Stomach (tissue), 9 donors: Measurements from ENCODE around the gene MICB. TPM values are rescaled to one million over a fixed set of nuclear protein-coding genes. Genes with fewer than 3 reads are reported as not detected.
A peak's percentile ranks its signal among the peaks of the same experiment; 100 is the strongest.

Experiments used
- DNase-seq, 2 donors: peaks; one replicate each; pipeline versions ENCODE4 v3.0.0 to v3.0.0-alpha.2; 2013 to 2019
- H3K27ac ChIP-seq, 5 donors: fragments of 200-600 bp in 4 of 5; sonication (generic) in 4 of 5; one replicate each; pipeline ENCODE4 v1.5.1; 2013 to 2019; ENCODE audit warnings: mild to moderate bottlenecking in 1 of 5, moderate library complexity in 1 of 5
- H3K27me3 ChIP-seq, 3 donors: fragments of 200-600 bp; sonication (generic); one replicate each; pipeline ENCODE4 v1.5.1; 2017 to 2019; ENCODE audit warnings: mixed run types in 1 of 3
- H3K36me3 ChIP-seq, 4 donors: fragments of 200-600 bp; sonication (generic); 1 replicate in 3 of 4; 2 replicates in 1 of 4; pipeline ENCODE4 v1.5.1; 2016 to 2019
- H3K4me1 ChIP-seq, 4 donors: fragments of 200-600 bp; sonication (generic); one replicate each; pipeline ENCODE4 v1.5.1; 2016 to 2019
- H3K4me3 ChIP-seq, 4 donors: fragments of 200-600 bp; sonication (generic) in 3 of 4; one replicate each; pipeline ENCODE4 v1.5.1; 2016 to 2019; ENCODE audit warnings: mild to moderate bottlenecking in 1 of 4
- H3K9me3 ChIP-seq, 4 donors: fragments of 200-600 bp; sonication (generic); one replicate each; pipeline ENCODE4 v1.5.1; 2016 to 2019
- CTCF ChIP-seq, 7 experiments: fragments of 450-650 bp in 4 of 7; fragments of 200-600 bp in 3 of 7; sonication (generic) in 3 of 7; IDR thresholded peaks; one replicate each; pipeline ENCODE4 v1.5.1; 2016 to 2019; ENCODE audit warnings: antibody characterized with exemption in 7 of 7, control low read depth in 2 of 7, mild to moderate bottlenecking in 1 of 7
- EP300 ChIP-seq: sonication (generic); formaldehyde crosslinking; IDR thresholded peaks from one replicate; pipeline ENCODE4 v1.6.1; 2017; ENCODE audit warnings: antibody characterized with exemption
- POLR2A ChIP-seq, 4 donors: fragments of 450-650 bp; IDR thresholded peaks; one replicate each; pipeline ENCODE4 v1.6.1; 2016; ENCODE audit warnings: antibody characterized with exemption in 4 of 4, control low read depth in 2 of 4, mild to moderate bottlenecking in 1 of 4, moderate library complexity in 1 of 4
- POLR2AphosphoS5 ChIP-seq, 3 donors: sonication (generic); formaldehyde crosslinking; IDR thresholded peaks; one replicate each; pipeline ENCODE4 v1.6.1; 2016; ENCODE audit warnings: antibody characterized with exemption in 3 of 3
- WGBS, 5 donors: extraction: QIAGEN DNeasy Blood & Tissue Kit in 3 of 5; methylation state at CpG; one replicate each; pipeline versions ENCODE4 v1.1.5 to v1.1.7; 2013 to 2018; 5-methylcytosine and 5-hydroxymethylcytosine counted together
- intact Hi-C: fragments of 100-400 bp; cut with DNase I; formaldehyde crosslinking; loops from one replicate; pipeline ENCODE4 v1.15.1; 2023; ENCODE audit warnings: low total_unique reads
- polyA plus RNA-seq, 3 donors: library from polyadenylated mRNA; stranded (reverse); fragments of 200-250 nt; gene quantifications; one replicate each; pipeline ENCODE4 v1.2.3, GENCODE V29; 2013
- total RNA-seq, 5 donors: library from RNA; depleted of rRNA; stranded (reverse); fragments of >200 nt; gene quantifications; one replicate each; pipeline versions ENCODE4 v1.1.0 to v1.2.3, GENCODE V29; 2014 to 2016
- donor health status: healthy with polysubstance abuse.
- donor health status: Bipolar disorder and iron deficiency.
- donor health status: healthy.

The MICB gene
- total and polyA plus RNA-seq, 8 donors: 0.29 to 1.7 (median 0.86) TPM; not detected in 2

- Histone ChIP-seq H3K27me3 (peaks cover 0 to 8% (median 0%) of the 10 kb centered on the region in 3 donors), H3K4me1 (no peaks in the 10 kb centered on the region), H3K9me3 (no peaks in the 10 kb centered on the region), H3K27ac (no peak overlapping the region), H3K4me3 (no peak overlapping the region), H3K36me3 (peaks cover 0 to 51% (median 27%) of the 10 kb centered on the region in 4 donors)
- DNase-seq: peak in 1 of 2 donors; percentile 52
- intact Hi-C loops: no loop called here
- 18 to 62% (median 50%) methylated on average over 4 of the region's 4 CpGs for WGBS, 5 donors
- TF ChIP-seq EP300 (no peak), POLR2A (IDR thresholded peaks at IDR 0.05) (no peak), POLR2AphosphoS5 (IDR thresholded peaks at IDR 0.05) (no peak), CTCF (IDR thresholded peaks at IDR 0.05) (no peak)
These were observed 12.1 kb downstream of the MICB start for GRCh38 chr6:31510007-31510406.

- TF ChIP-seq EP300 (no peak), CTCF (IDR thresholded peaks at IDR 0.05) (no peak), POLR2A (IDR thresholded peaks at IDR 0.05) (no peak), POLR2AphosphoS5 (IDR thresholded peaks at IDR 0.05) (no peak)
- Histone ChIP-seq H3K27me3 (no peaks in the 10 kb centered on the region), H3K27ac (no peak overlapping the region), H3K36me3 (peaks cover 0 to 25% (median 9%) of the 10 kb centered on the region in 4 donors), H3K9me3 (no peaks in the 10 kb centered on the region), H3K4me3 (no peak overlapping the region), H3K4me1 (no peaks in the 10 kb centered on the region)
- DNase-seq: no peak
- 71 to 85% (median 81%) methylated on average over 4 to 5 of the region's 5 CpGs for WGBS, 5 donors
- intact Hi-C loops: no loop called here
These were observed 15.7 kb downstream of the MICB start for GRCh38 chr6:31513456-31514165.

- Histone ChIP-seq H3K9me3 (no peaks in the 10 kb centered on the region), H3K27ac (no peak overlapping the region), H3K4me3 (no peak overlapping the region), H3K27me3 (no peaks in the 10 kb centered on the region), H3K4me1 (peaks cover 0 to 5% (median 0%) of the 10 kb centered on the region in 4 donors), H3K36me3 (no peaks in the 10 kb centered on the region)
- no peak for TF ChIP-seq POLR2A (IDR thresholded peaks at IDR 0.05)
- no peak for TF ChIP-seq EP300
- no peak for TF ChIP-seq POLR2AphosphoS5 (IDR thresholded peaks at IDR 0.05)
- TF ChIP-seq CTCF (IDR thresholded peaks at IDR 0.05): no peak
- no peak for DNase-seq
- intact Hi-C loops: no loop called here
- WGBS, 5 donors: 69 to 78% (median 75%) methylated on average over 3 of the region's 3 CpGs
These were observed 23.9 kb downstream of the MICB start for GRCh38 chr6:31521835-31522234.

- Histone ChIP-seq H3K4me1 (peaks cover 0 to 6% (median 3%) of the 10 kb centered on the region in 4 donors), H3K27ac (no peak overlapping the region), H3K4me3 (no peak overlapping the region), H3K36me3 (peaks cover 10 to 14% (median 12%) of the 10 kb centered on the region in 4 donors), H3K27me3 (no peaks in the 10 kb centered on the region), H3K9me3 (no peaks in the 10 kb centered on the region)
- TF ChIP-seq POLR2A (IDR thresholded peaks at IDR 0.05) (no peak), EP300 (no peak), POLR2AphosphoS5 (IDR thresholded peaks at IDR 0.05) (no peak), CTCF (IDR thresholded peaks at IDR 0.05) (no peak)
- no peak for DNase-seq
- 57 to 65% (median 61%) methylated on average over 8 of the region's 8 CpGs for WGBS, 5 donors
- intact Hi-C loops: no loop called here
These were observed 27.6 kb downstream of the MICB start for GRCh38 chr6:31525553-31525931.
